ENCODE results near the gene KDM8. TPM values are rescaled to one million over a fixed set of nuclear protein-coding genes. Genes with fewer than 3 reads are reported as not detected.

The KDM8 gene
- total RNA-seq, 1 experiment from 2014 or later = 15.5 TPM

- no peak for DNase-seq
- Histone ChIP-seq H3K79me2 (ENCODE audit: insufficient read depth, low read length) (no peaks in the 10 kb centered on the region), H2BK5ac (ENCODE audit: insufficient read length, low read length) (no peak overlapping the region), H3K18ac (ENCODE audit: insufficient read length, low read depth, low read length) (no peak overlapping the region), H3K79me1 (ENCODE audit: insufficient read depth, low read depth, low read length, poor library complexity, severe bottlenecking) (no peaks in the 10 kb centered on the region), H3K27ac (ENCODE audit: insufficient read length, low read depth, low read length) (no peak overlapping the region), H4K8ac (replicated peaks; ENCODE audit: insufficient read length, low read depth, low read length) (no peak overlapping the region), H2BK20ac (ENCODE audit: low read depth, low read length, poor library complexity, severe bottlenecking) (no peak overlapping the region), H2BK15ac (ENCODE audit: low read depth, low read length) (no peak overlapping the region), H2AFZ (ENCODE audit: low read length) (no peak overlapping the region), H3K4me2 (ENCODE audit: insufficient read depth, insufficient read length, low read length) (no peak overlapping the region), H3K14ac (ENCODE audit: insufficient read depth, low read length) (no peak overlapping the region), H3K9ac (ENCODE audit: extremely low read depth, insufficient read length, low read length) (no peak overlapping the region), H4K20me1 (ENCODE audit: control insufficient read depth, insufficient read depth, insufficient read length) (no peaks in the 10 kb centered on the region), H3K23ac (ENCODE audit: insufficient read length, low read depth, low read length) (no peak overlapping the region), H4K5ac (ENCODE audit: insufficient read length, low read depth, low read length) (no peak overlapping the region), H3K27me3 (ENCODE audit: insufficient read depth, low read length) (no peaks in the 10 kb centered on the region), H3K4ac (ENCODE audit: low read depth, low read length) (no peak overlapping the region), H3K56ac (ENCODE audit: insufficient read length, low read depth, low read length) (no peak overlapping the region), H3K23me2 (ENCODE audit: insufficient read length, low read depth, low read length, poor library complexity, severe bottlenecking) (no peaks in the 10 kb centered on the region), H4K91ac (ENCODE audit: insufficient read length, low read depth, low read length) (no peak overlapping the region), H2BK120ac (ENCODE audit: low read depth, low read length, poor library complexity, severe bottlenecking) (no peak overlapping the region), H3K4me1 (ENCODE audit: insufficient read depth, low read length) (no peaks in the 10 kb centered on the region), H3T11ph (ENCODE audit: low read length) (no peak overlapping the region), H2AK5ac (ENCODE audit: insufficient read length, low read length) (no peak overlapping the region), H3K9me3 (ENCODE audit: control insufficient read depth, low read depth, low read length) (no peaks in the 10 kb centered on the region), H2BK12ac (ENCODE audit: insufficient read length, low read depth, low read length) (no peak overlapping the region)
- WGBS (ENCODE audit: extremely low coverage, insufficient read length, low lambda C conversion rate) = no CpG with 5 or more reads among the region's 10 CpGs
- Mint-ChIP-seq H3K27me3 (ENCODE audit: low read depth) (no peaks in the 10 kb centered on the region), H3K36me3 (ENCODE audit: insufficient read depth in 1 of 3, low read depth in 3 of 3) (peaks cover 5 to 30% (median 24%) of the 10 kb centered on the region in 3 experiments; a peak in 6 of 7 replicates), H3K27ac (no peak overlapping the region), H3K4me3 (no peak overlapping the region), H3K4me1 (no peaks in the 10 kb centered on the region), H3K9me3 (no peaks in the 10 kb centered on the region)
- no peak for TF ChIP-seq CTCF (conservative IDR thresholded peaks at IDR 0.05)
Measured at GRCh38 chr16:27211026-27211425, 7.7 kb downstream of the KDM8 start.
